HL-60/S4 treated with phorbol 12-myristate 13-acetate at 8.2 ng/mL for 4 days and 3 days (cell line): Measurements from ENCODE around the gene GABRG3.

Experiments used
- in situ Hi-C: fragments of 300-500 bp; cut with MboI; formaldehyde crosslinking; loops from 2 replicates; pipeline ENCODE4 v1.15.0; 2022; ENCODE audit warnings: low sequenced_read_pairs

Gene GABRG3

GRCh38 chr15:27545494-27546255 is 574.7 kb downstream of the GABRG3 start:
- in situ Hi-C loops, result no loop called here

GRCh38 chr15:27549746-27550145 is 578.8 kb downstream of the GABRG3 start:
- in situ Hi-C loops, result no loop called here

- in situ Hi-C loops, result no loop called here
Measured at GRCh38 chr15:27550635-27551034, 579.7 kb downstream of the GABRG3 start.

- in situ Hi-C loops, result no loop called here
Measured at GRCh38 chr15:27561816-27562215, 590.8 kb downstream of the GABRG3 start.

- in situ Hi-C loops, result no loop called here
Measured at GRCh38 chr15:27563765-27564370, 592.9 kb downstream of the GABRG3 start.

GRCh38 chr15:27564656-27565055 is 593.7 kb downstream of the GABRG3 start:
- in situ Hi-C loops, result no loop called here

GRCh38 chr15:27570746-27571145 is 599.8 kb downstream of the GABRG3 start:
- in situ Hi-C loops, result no loop called here

GRCh38 chr15:27573805-27574485 is 603.0 kb downstream of the GABRG3 start:
- in situ Hi-C loops, result no loop called here

- in situ Hi-C loops, result no loop called here
Measured at GRCh38 chr15:27574541-27575054, 603.6 kb downstream of the GABRG3 start.

- in situ Hi-C loops, result no loop called here
Measured at GRCh38 chr15:27575521-27575920, 604.5 kb downstream of the GABRG3 start.

GRCh38 chr15:27576576-27576975 is 605.6 kb downstream of the GABRG3 start:
- in situ Hi-C loops, result no loop called here

- in situ Hi-C loops, result no loop called here
Measured at GRCh38 chr15:27579738-27580137, 608.8 kb downstream of the GABRG3 start.

GRCh38 chr15:27582726-27583410 is 611.9 kb downstream of the GABRG3 start:
- in situ Hi-C loops, result no loop called here

GRCh38 chr15:27583651-27584050 is 612.7 kb downstream of the GABRG3 start:
- in situ Hi-C loops, result no loop called here

GRCh38 chr15:27585041-27585640 is 614.2 kb downstream of the GABRG3 start:
- in situ Hi-C loops, result no loop called here

GRCh38 chr15:27587810-27588209 is 616.8 kb downstream of the GABRG3 start:
- in situ Hi-C loops, result no loop called here

GRCh38 chr15:27589260-27589659 is 618.3 kb downstream of the GABRG3 start:
- in situ Hi-C loops, result no loop called here

- in situ Hi-C loops, result no loop called here
Measured at GRCh38 chr15:27589782-27590181, 618.8 kb downstream of the GABRG3 start.
